ENCODE results near the gene FBXW10B.
A peak's percentile ranks its signal among the peaks of the same experiment; 100 is the strongest.

FBXW10B gene

GRCh38 chr17:15573870-15574269, 45.6 kb downstream of the FBXW10B start:
- TF ChIP-seq, protein P1, sequence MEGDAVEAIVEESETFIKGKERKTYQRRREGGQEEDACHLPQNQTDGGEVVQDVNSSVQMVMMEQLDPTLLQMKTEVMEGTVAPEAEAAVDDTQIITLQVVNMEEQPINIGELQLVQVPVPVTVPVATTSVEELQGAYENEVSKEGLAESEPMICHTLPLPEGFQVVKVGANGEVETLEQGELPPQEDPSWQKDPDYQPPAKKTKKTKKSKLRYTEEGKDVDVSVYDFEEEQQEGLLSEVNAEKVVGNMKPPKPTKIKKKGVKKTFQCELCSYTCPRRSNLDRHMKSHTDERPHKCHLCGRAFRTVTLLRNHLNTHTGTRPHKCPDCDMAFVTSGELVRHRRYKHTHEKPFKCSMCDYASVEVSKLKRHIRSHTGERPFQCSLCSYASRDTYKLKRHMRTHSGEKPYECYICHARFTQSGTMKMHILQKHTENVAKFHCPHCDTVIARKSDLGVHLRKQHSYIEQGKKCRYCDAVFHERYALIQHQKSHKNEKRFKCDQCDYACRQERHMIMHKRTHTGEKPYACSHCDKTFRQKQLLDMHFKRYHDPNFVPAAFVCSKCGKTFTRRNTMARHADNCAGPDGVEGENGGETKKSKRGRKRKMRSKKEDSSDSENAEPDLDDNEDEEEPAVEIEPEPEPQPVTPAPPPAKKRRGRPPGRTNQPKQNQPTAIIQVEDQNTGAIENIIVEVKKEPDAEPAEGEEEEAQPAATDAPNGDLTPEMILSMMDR (IDR thresholded peaks at IDR 0.05) = peak; percentile 51

Measured in LNCAP (cell line).